Measurements from ENCODE around the gene TBCK.

TBCK gene

GRCh38 chr4:106062452-106062875 lies 253.5 kb downstream of the TBCK start:
- peak; percentile 85 for DNase-seq (ENCODE audit: low read depth)
- no peaks in the 10 kb centered on the region for H3K9me3 ChIP-seq (ENCODE audit: control insufficient read depth, low read length)
- H3K9ac ChIP-seq (ENCODE audit: low read length): no peak overlapping the region
- H3K27me3 ChIP-seq (replicated peaks; ENCODE audit: control insufficient read depth, insufficient read depth, low read length): no peaks in the 10 kb centered on the region
- H3K36me3 ChIP-seq (ENCODE audit: control insufficient read depth, insufficient read depth, low read length, severe bottlenecking): no peaks in the 10 kb centered on the region
- H3K4me3 ChIP-seq (ENCODE audit: low read length): no peak overlapping the region
- peaks cover 13% of the 10 kb centered on the region for H3K4me1 ChIP-seq (ENCODE audit: control insufficient read depth, insufficient read depth, low read length)

GRCh38 chr4:106058921-106059320 lies 257.1 kb downstream of the TBCK start:
- H3K4me3 ChIP-seq (ENCODE audit: low read length): no peak overlapping the region
- H3K36me3 ChIP-seq (ENCODE audit: control insufficient read depth, insufficient read depth, low read length, severe bottlenecking): no peaks in the 10 kb centered on the region
- peaks cover 13% of the 10 kb centered on the region for H3K4me1 ChIP-seq (ENCODE audit: control insufficient read depth, insufficient read depth, low read length)
- no peak for DNase-seq (ENCODE audit: low read depth)
- H3K9ac ChIP-seq (ENCODE audit: low read length): no peak overlapping the region
- H3K9me3 ChIP-seq (ENCODE audit: control insufficient read depth, low read length): no peaks in the 10 kb centered on the region
- H3K27me3 ChIP-seq (replicated peaks; ENCODE audit: control insufficient read depth, insufficient read depth, low read length): no peaks in the 10 kb centered on the region

GRCh38 chr4:106056914-106057313 lies 259.1 kb downstream of the TBCK start:
- no peaks in the 10 kb centered on the region for H3K27me3 ChIP-seq (replicated peaks; ENCODE audit: control insufficient read depth, insufficient read depth, low read length)
- H3K4me1 ChIP-seq (ENCODE audit: control insufficient read depth, insufficient read depth, low read length): no peaks in the 10 kb centered on the region
- no peak overlapping the region for H3K4me3 ChIP-seq (ENCODE audit: low read length)
- no peaks in the 10 kb centered on the region for H3K36me3 ChIP-seq (ENCODE audit: control insufficient read depth, insufficient read depth, low read length, severe bottlenecking)
- DNase-seq (ENCODE audit: low read depth): no peak
- no peak overlapping the region for H3K9ac ChIP-seq (ENCODE audit: low read length)
- H3K9me3 ChIP-seq (ENCODE audit: control insufficient read depth, low read length): no peaks in the 10 kb centered on the region

GRCh38 chr4:106051514-106051913 lies 264.5 kb downstream of the TBCK start:
- Histone ChIP-seq H3K9me3 (ENCODE audit: control insufficient read depth, low read length) (no peaks in the 10 kb centered on the region), H3K36me3 (ENCODE audit: control insufficient read depth, insufficient read depth, low read length, severe bottlenecking) (peaks cover under 1% of the 10 kb centered on the region), H3K9ac (ENCODE audit: low read length) (no peak overlapping the region), H3K4me3 (ENCODE audit: low read length) (no peak overlapping the region), H3K27me3 (replicated peaks; ENCODE audit: control insufficient read depth, insufficient read depth, low read length) (no peaks in the 10 kb centered on the region), H3K4me1 (ENCODE audit: control insufficient read depth, insufficient read depth, low read length) (no peaks in the 10 kb centered on the region)
- no peak for DNase-seq (ENCODE audit: low read depth)

- Histone ChIP-seq H3K9ac (ENCODE audit: low read length) (no peak overlapping the region), H3K36me3 (ENCODE audit: control insufficient read depth, insufficient read depth, low read length, severe bottlenecking) (peaks cover 13% of the 10 kb centered on the region), H3K27me3 (replicated peaks; ENCODE audit: control insufficient read depth, insufficient read depth, low read length) (no peaks in the 10 kb centered on the region), H3K9me3 (ENCODE audit: control insufficient read depth, low read length) (no peaks in the 10 kb centered on the region), H3K4me3 (ENCODE audit: low read length) (no peak overlapping the region), H3K4me1 (ENCODE audit: control insufficient read depth, insufficient read depth, low read length) (no peaks in the 10 kb centered on the region)
- no peak for DNase-seq (ENCODE audit: low read depth)
These were observed 266.5 kb downstream of the TBCK start for GRCh38 chr4:106049490-106049889.

GRCh38 chr4:106048250-106048971 lies 267.6 kb downstream of the TBCK start:
- DNase-seq (ENCODE audit: low read depth): peak; percentile 80
- no peak overlapping the region for H3K4me3 ChIP-seq (ENCODE audit: low read length)
- no peaks in the 10 kb centered on the region for H3K9me3 ChIP-seq (ENCODE audit: control insufficient read depth, low read length)
- peaks cover 13% of the 10 kb centered on the region for H3K36me3 ChIP-seq (ENCODE audit: control insufficient read depth, insufficient read depth, low read length, severe bottlenecking)
- no peaks in the 10 kb centered on the region for H3K4me1 ChIP-seq (ENCODE audit: control insufficient read depth, insufficient read depth, low read length)
- no peak overlapping the region for H3K9ac ChIP-seq (ENCODE audit: low read length)
- H3K27me3 ChIP-seq (replicated peaks; ENCODE audit: control insufficient read depth, insufficient read depth, low read length): no peaks in the 10 kb centered on the region

GRCh38 chr4:106046083-106046482 lies 269.9 kb downstream of the TBCK start:
- Histone ChIP-seq H3K36me3 (ENCODE audit: control insufficient read depth, insufficient read depth, low read length, severe bottlenecking) (peaks cover 13% of the 10 kb centered on the region), H3K4me1 (ENCODE audit: control insufficient read depth, insufficient read depth, low read length) (peaks cover 1% of the 10 kb centered on the region), H3K9me3 (ENCODE audit: control insufficient read depth, low read length) (no peaks in the 10 kb centered on the region), H3K9ac (ENCODE audit: low read length) (no peak overlapping the region), H3K27me3 (replicated peaks; ENCODE audit: control insufficient read depth, insufficient read depth, low read length) (no peaks in the 10 kb centered on the region), H3K4me3 (ENCODE audit: low read length) (no peak overlapping the region)
- no peak for DNase-seq (ENCODE audit: low read depth)

- DNase-seq (ENCODE audit: low read depth): no peak
These were observed 274.6 kb downstream of the TBCK start for GRCh38 chr4:106041294-106042002.

GRCh38 chr4:106039796-106040195 lies 276.2 kb downstream of the TBCK start:
- Histone ChIP-seq H3K9ac (ENCODE audit: low read length) (no peak overlapping the region), H3K4me3 (ENCODE audit: low read length) (no peak overlapping the region), H3K36me3 (ENCODE audit: control insufficient read depth, insufficient read depth, low read length, severe bottlenecking) (no peaks in the 10 kb centered on the region), H3K27me3 (replicated peaks; ENCODE audit: control insufficient read depth, insufficient read depth, low read length) (no peaks in the 10 kb centered on the region), H3K9me3 (ENCODE audit: control insufficient read depth, low read length) (no peaks in the 10 kb centered on the region), H3K4me1 (ENCODE audit: control insufficient read depth, insufficient read depth, low read length) (peaks cover 9% of the 10 kb centered on the region)
- no peak for DNase-seq (ENCODE audit: low read depth)

More at GRCh38 chr4:106041294-106042002, 274.6 kb downstream of the TBCK start:
- Histone ChIP-seq H3K4me3 (ENCODE audit: low read length) (no peak overlapping the region), H3K4me1 (ENCODE audit: control insufficient read depth, insufficient read depth, low read length) (peaks cover 9% of the 10 kb centered on the region), H3K27me3 (replicated peaks; ENCODE audit: control insufficient read depth, insufficient read depth, low read length) (no peaks in the 10 kb centered on the region), H3K9ac (ENCODE audit: low read length) (no peak overlapping the region), H3K9me3 (ENCODE audit: control insufficient read depth, low read length) (no peaks in the 10 kb centered on the region), H3K36me3 (ENCODE audit: control insufficient read depth, insufficient read depth, low read length, severe bottlenecking) (peaks cover 12% of the 10 kb centered on the region)

- H3K4me1 ChIP-seq (ENCODE audit: control insufficient read depth, insufficient read depth, low read length): peaks cover 18% of the 10 kb centered on the region
- H3K9me3 ChIP-seq (ENCODE audit: control insufficient read depth, low read length): no peaks in the 10 kb centered on the region
- H3K36me3 ChIP-seq (ENCODE audit: control insufficient read depth, insufficient read depth, low read length, severe bottlenecking): no peaks in the 10 kb centered on the region
- no peaks in the 10 kb centered on the region for H3K27me3 ChIP-seq (replicated peaks; ENCODE audit: control insufficient read depth, insufficient read depth, low read length)
- no peak overlapping the region for H3K9ac ChIP-seq (ENCODE audit: low read length)
- no peak for DNase-seq (ENCODE audit: low read depth)
- no peak overlapping the region for H3K4me3 ChIP-seq (ENCODE audit: low read length)
These were observed 277.1 kb downstream of the TBCK start for GRCh38 chr4:106038908-106039307.

GRCh38 chr4:106038012-106038411 lies 278.0 kb downstream of the TBCK start:
- H3K4me1 ChIP-seq (ENCODE audit: control insufficient read depth, insufficient read depth, low read length): peaks cover 22% of the 10 kb centered on the region

More at GRCh38 chr4:106038012-106038411, 278.0 kb downstream of the TBCK start:
- no peak overlapping the region for H3K4me3 ChIP-seq (ENCODE audit: low read length)
- DNase-seq (ENCODE audit: low read depth): no peak
- no peaks in the 10 kb centered on the region for H3K9me3 ChIP-seq (ENCODE audit: control insufficient read depth, low read length)
- H3K9ac ChIP-seq (ENCODE audit: low read length): no peak overlapping the region
- no peaks in the 10 kb centered on the region for H3K36me3 ChIP-seq (ENCODE audit: control insufficient read depth, insufficient read depth, low read length, severe bottlenecking)
- H3K27me3 ChIP-seq (replicated peaks; ENCODE audit: control insufficient read depth, insufficient read depth, low read length): no peaks in the 10 kb centered on the region
